ENCODE data around the gene MS4A5.

GRCh38 chr11:60457576-60457975 is 28.2 kb downstream of the MS4A5 start:
- TF ChIP-seq, protein P1, sequence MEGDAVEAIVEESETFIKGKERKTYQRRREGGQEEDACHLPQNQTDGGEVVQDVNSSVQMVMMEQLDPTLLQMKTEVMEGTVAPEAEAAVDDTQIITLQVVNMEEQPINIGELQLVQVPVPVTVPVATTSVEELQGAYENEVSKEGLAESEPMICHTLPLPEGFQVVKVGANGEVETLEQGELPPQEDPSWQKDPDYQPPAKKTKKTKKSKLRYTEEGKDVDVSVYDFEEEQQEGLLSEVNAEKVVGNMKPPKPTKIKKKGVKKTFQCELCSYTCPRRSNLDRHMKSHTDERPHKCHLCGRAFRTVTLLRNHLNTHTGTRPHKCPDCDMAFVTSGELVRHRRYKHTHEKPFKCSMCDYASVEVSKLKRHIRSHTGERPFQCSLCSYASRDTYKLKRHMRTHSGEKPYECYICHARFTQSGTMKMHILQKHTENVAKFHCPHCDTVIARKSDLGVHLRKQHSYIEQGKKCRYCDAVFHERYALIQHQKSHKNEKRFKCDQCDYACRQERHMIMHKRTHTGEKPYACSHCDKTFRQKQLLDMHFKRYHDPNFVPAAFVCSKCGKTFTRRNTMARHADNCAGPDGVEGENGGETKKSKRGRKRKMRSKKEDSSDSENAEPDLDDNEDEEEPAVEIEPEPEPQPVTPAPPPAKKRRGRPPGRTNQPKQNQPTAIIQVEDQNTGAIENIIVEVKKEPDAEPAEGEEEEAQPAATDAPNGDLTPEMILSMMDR (IDR thresholded peaks at IDR 0.05; ENCODE audit: low read length): no peak
- TF ChIP-seq EZH2 (IDR thresholded peaks at IDR 0.05; ENCODE audit: borderline replicate concordance, low read length): no peak

Measured in OCI-LY1 (cell line).